DND-41 (cell line): ENCODE measurements around the gene SVIL.
"Not testable (repeated sequence)": the region's sequence is repeated elsewhere in the genome, so short reads cannot be mapped to it uniquely, and the experiment has no call there.

Experiments used
- ATAC-seq: fragments of 200-7000 bp; cut with Tn5 transposase; 3 replicates; pipeline ENCODE4 v1.9.1; 2021; ENCODE audit warnings: low read depth; ENCODE audit not compliant: insufficient read depth
- DNase-seq: peaks from one replicate; pipeline ENCODE4 v3.0.0-alpha.2; 2020
- H2AFZ ChIP-seq: 2 replicates; pipeline ENCODE4 v1.6.0; 2012; ENCODE audit warnings: low read depth, low read length
- H3K27ac ChIP-seq: 2 replicates; pipeline ENCODE4 v1.5.1; 2012; ENCODE audit warnings: low read length, inconsistent platforms
- H3K27me3 ChIP-seq: fragments of 200-600 bp; sonication (generic); 2 replicates; pipeline ENCODE4 v1.6.0; 2012; ENCODE audit warnings: low read length, mild to moderate bottlenecking, inconsistent platforms; ENCODE audit not compliant: insufficient read depth, poor library complexity
- H3K36me3 ChIP-seq: 2 replicates; pipeline ENCODE4 v1.5.1; 2012; ENCODE audit warnings: low read length, inconsistent platforms; ENCODE audit not compliant: insufficient read depth
- H3K4me1 ChIP-seq: 2 replicates; pipeline ENCODE4 v1.5.1; 2012; ENCODE audit warnings: mild to moderate bottlenecking, low read length; ENCODE audit not compliant: insufficient read depth
- H3K4me2 ChIP-seq: 2 replicates; pipeline ENCODE4 v1.6.0; 2012; ENCODE audit warnings: mild to moderate bottlenecking, moderate library complexity, low read length, inconsistent platforms; ENCODE audit not compliant: insufficient read depth
- H3K4me3 ChIP-seq, 2 experiments: fragments of 200-600 bp in 1 of 2; shearing (Covaris generic) in 1 of 2; 2 replicates each; pipeline ENCODE4 v1.5.1; 2012 to 2016; ENCODE audit warnings: inconsistent platforms in 2 of 2, low read length in 2 of 2, mild to moderate bottlenecking in 2 of 2, low read depth in 1 of 2, moderate library complexity in 1 of 2
- H3K79me2 ChIP-seq: 2 replicates; pipeline ENCODE4 v1.6.0; 2012; ENCODE audit warnings: low read length, inconsistent platforms; ENCODE audit not compliant: insufficient read depth
- H3K9ac ChIP-seq: 2 replicates; pipeline ENCODE4 v1.6.0; 2012; ENCODE audit warnings: low read depth, mild to moderate bottlenecking, inconsistent platforms, low read length, moderate library complexity
- H3K9me3 ChIP-seq: 2 replicates; pipeline ENCODE4 v1.5.1; 2012; ENCODE audit warnings: low read length, moderate library complexity, mild to moderate bottlenecking, inconsistent platforms; ENCODE audit not compliant: insufficient read depth, severe bottlenecking
- H4K20me1 ChIP-seq: 2 replicates; pipeline ENCODE4 v1.6.0; 2012; ENCODE audit warnings: low read length; ENCODE audit not compliant: insufficient read depth
- EZH2 ChIP-seq: IDR thresholded peaks from 3 replicates; pipeline ENCODE4 v1.6.1; 2012; ENCODE audit warnings: borderline replicate concordance, low read depth, mild to moderate bottlenecking, moderate library complexity, low read length, inconsistent platforms; ENCODE audit not compliant: severe bottlenecking
- TF ChIP-seq, protein P1 (sequence below): IDR thresholded peaks from 2 replicates; pipeline ENCODE4 v1.5.1; 2012; ENCODE audit warnings: borderline replicate concordance, low read length, moderate library complexity, mild to moderate bottlenecking; ENCODE audit not compliant: poor library complexity, severe bottlenecking; ENCODE audit errors: extremely low read depth

The SVIL gene

DNA sequence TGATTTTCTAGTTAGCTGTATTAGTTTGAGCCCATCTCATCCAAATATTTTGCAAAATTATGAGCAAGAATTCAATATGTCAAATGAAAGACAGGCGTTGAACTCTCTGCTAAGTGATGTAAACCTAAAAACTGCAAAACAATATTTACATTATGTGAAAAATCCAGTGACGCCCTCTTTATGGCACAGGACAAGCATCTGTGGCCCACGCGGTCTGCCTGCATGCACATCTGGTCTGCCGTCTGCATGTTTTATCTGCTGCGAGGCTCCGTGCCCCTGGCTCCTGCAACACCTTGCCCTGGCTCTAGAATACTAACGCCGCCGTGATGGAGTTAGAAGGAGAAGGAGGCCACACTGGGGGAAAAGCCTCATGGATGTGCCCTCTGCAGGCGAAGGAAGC lies 142.0 kb downstream of the SVIL start:
- no peak overlapping the region for H3K9ac ChIP-seq
- H2AFZ ChIP-seq = no peak overlapping the region
- no peaks in the 10 kb centered on the region for H4K20me1 ChIP-seq
- TF ChIP-seq, protein P1, sequence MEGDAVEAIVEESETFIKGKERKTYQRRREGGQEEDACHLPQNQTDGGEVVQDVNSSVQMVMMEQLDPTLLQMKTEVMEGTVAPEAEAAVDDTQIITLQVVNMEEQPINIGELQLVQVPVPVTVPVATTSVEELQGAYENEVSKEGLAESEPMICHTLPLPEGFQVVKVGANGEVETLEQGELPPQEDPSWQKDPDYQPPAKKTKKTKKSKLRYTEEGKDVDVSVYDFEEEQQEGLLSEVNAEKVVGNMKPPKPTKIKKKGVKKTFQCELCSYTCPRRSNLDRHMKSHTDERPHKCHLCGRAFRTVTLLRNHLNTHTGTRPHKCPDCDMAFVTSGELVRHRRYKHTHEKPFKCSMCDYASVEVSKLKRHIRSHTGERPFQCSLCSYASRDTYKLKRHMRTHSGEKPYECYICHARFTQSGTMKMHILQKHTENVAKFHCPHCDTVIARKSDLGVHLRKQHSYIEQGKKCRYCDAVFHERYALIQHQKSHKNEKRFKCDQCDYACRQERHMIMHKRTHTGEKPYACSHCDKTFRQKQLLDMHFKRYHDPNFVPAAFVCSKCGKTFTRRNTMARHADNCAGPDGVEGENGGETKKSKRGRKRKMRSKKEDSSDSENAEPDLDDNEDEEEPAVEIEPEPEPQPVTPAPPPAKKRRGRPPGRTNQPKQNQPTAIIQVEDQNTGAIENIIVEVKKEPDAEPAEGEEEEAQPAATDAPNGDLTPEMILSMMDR = no peak
- no peak for TF ChIP-seq EZH2
- ATAC-seq (no peak), DNase-seq (no peak)
- H3K27me3 ChIP-seq = no peaks in the 10 kb centered on the region
- H3K36me3 ChIP-seq = peaks cover 59% of the 10 kb centered on the region
- no peak overlapping the region for H3K4me2 ChIP-seq
- no peak overlapping the region for H3K4me3 ChIP-seq
- no peak overlapping the region for H3K27ac ChIP-seq
- H3K4me1 ChIP-seq = no peaks in the 10 kb centered on the region
- no peaks in the 10 kb centered on the region for H3K9me3 ChIP-seq
- no peaks in the 10 kb centered on the region for H3K79me2 ChIP-seq

DNA sequence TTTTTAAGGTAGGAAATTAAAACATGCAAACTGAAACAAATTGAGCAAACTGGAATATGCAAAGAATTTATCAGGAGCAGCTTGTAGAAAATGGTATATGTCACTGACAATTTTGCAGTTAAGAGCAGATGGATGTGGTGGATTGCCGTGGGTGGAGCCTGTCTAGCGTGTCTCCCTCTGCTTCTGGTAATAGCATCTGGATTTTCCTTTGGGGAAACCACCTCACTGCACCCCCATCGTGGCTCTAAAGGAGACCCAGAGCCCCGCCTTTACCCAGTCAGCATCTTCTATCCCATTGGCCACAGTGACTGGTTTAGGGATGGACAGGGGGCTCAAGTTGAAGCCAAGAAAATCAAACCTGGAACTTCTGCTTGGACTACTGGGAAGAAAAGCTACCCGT lies 142.9 kb downstream of the SVIL start:
- no peaks in the 10 kb centered on the region for H4K20me1 ChIP-seq
- H3K4me3 ChIP-seq = no peak overlapping the region
- H3K9me3 ChIP-seq = no peaks in the 10 kb centered on the region
- no peaks in the 10 kb centered on the region for H3K4me1 ChIP-seq
- H3K4me2 ChIP-seq = no peak overlapping the region
- no peak overlapping the region for H3K27ac ChIP-seq
- no peak for ATAC-seq
- no peaks in the 10 kb centered on the region for H3K79me2 ChIP-seq
- H3K36me3 ChIP-seq = peaks cover 65% of the 10 kb centered on the region
- DNase-seq = no peak
- TF ChIP-seq, protein P1 = no peak
- no peak for TF ChIP-seq EZH2
- H3K27me3 ChIP-seq = no peaks in the 10 kb centered on the region
- no peak overlapping the region for H3K9ac ChIP-seq
- no peak overlapping the region for H2AFZ ChIP-seq

DNA sequence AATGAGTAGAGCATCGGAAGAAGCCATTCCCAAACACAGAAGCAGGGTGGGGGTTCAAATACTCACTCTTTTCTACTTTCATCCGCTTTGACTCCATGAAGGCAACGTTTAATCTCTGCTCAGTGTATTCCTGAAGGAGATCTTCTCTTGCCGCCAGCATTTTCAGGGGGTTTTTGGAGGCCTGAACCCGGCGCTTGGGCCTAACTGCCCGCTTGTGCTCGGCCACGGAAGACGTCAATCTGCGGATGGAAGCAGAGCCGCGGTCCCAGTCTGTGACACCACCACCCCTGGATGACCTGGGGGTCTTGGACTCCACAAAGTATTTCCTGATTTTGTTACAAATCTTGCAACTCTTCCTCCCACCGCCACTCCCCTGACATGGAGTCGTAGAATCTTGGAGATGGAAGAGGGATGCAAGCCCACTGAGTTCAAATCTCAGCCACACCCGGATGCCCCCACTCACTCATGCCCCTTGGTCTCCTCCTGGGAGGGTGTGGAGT lies 143.9 kb downstream of the SVIL start:
- not testable (repeated sequence) for DNase-seq, H3K9me3 ChIP-seq, H3K4me1 ChIP-seq, H4K20me1 ChIP-seq, H3K9ac ChIP-seq, H3K79me2 ChIP-seq, H3K4me2 ChIP-seq, H3K27ac ChIP-seq, H3K27me3 ChIP-seq, ATAC-seq, H3K4me3 ChIP-seq, H2AFZ ChIP-seq
- H3K36me3 ChIP-seq = peaks cover 74% of the 10 kb centered on the region

DNA sequence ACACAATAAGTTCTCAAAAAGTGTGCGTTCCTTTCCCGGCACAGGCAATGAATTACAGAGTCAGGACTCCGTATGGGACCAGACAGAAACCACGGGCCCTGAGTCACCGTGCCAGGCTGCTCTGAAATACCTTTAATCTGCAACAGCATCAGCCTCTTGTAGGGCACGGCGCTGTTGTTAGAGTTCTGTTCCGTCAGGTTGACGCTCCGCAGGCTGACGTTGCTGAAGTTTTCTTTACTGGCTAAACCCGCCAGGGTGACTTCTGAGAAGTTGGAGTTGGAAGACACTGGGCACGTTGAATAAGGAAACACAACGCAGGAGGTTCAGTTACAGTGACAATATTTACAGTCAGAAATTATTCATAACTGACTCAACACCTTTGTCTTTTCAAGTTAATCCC lies 146.3 kb downstream of the SVIL start:
- not testable (repeated sequence) for H4K20me1 ChIP-seq, H3K4me1 ChIP-seq, H3K9me3 ChIP-seq, H3K9ac ChIP-seq, DNase-seq, H3K79me2 ChIP-seq, H3K4me3 ChIP-seq, H3K27ac ChIP-seq, H3K4me2 ChIP-seq, H2AFZ ChIP-seq, H3K27me3 ChIP-seq
- ATAC-seq = 0 out of 3 replicates have a peak, but pooled peaks have one; percentile 27
- peaks cover 71% of the 10 kb centered on the region for H3K36me3 ChIP-seq
